GM06990 (cell line): ENCODE measurements around the gene CASZ1.

Source experiments
- DNase-seq: peaks from one replicate; pipeline ENCODE4 v3.0.0-alpha.2; 2011; ENCODE audit not compliant: insufficient read length; ENCODE audit errors: extremely low read depth
- H3K27me3 ChIP-seq: replicated peaks from 2 replicates; pipeline ENCODE4 v1.6.0; 2011; ENCODE audit warnings: low read length; ENCODE audit not compliant: control insufficient read depth, insufficient read depth
- H3K36me3 ChIP-seq: 2 replicates; pipeline ENCODE4 v1.5.1; 2011; ENCODE audit warnings: low read length; ENCODE audit not compliant: control insufficient read depth, insufficient read depth
- H3K4me3 ChIP-seq: replicated peaks from 2 replicates; pipeline ENCODE4 v1.5.1; 2011; ENCODE audit warnings: low read depth, mild to moderate bottlenecking, control low read depth, low read length
- CTCF ChIP-seq: IDR thresholded peaks from 2 replicates; pipeline ENCODE4 v1.5.1; 2011; ENCODE audit warnings: low read length, control low read depth, mild to moderate bottlenecking, inconsistent platforms; ENCODE audit not compliant: insufficient read depth, poor library complexity, severe bottlenecking

Gene CASZ1

DNA sequence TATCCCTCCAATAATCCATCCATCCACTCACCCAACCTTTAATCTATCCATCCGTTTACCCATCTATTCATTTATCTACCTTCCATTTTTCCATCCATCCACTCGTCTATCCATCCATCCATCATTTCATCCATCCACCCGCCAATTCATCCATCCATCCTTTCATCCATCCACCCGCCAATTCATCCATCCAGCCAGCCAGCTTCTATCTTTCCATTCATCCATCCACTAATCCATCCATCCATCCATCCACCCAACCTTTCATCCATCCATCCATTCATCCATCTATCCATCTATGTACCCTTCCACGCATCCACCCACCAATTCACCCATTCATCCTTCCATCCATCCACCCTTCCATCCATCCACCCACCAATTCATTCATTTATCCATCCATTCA lies 10.5 kb upstream of the CASZ1 start:
- Histone ChIP-seq H3K36me3 (no peaks in the 10 kb centered on the region), H3K27me3 (no peaks in the 10 kb centered on the region; the same call in 1 of the 2 replicates), H3K4me3 (no peak overlapping the region)
- no peak for TF ChIP-seq CTCF
- no peak for DNase-seq

GRCh38 chr1:10803971-10804820 lies 7.8 kb upstream of the CASZ1 start:
- no peaks in the 10 kb centered on the region for H3K36me3 ChIP-seq
- H3K27me3 ChIP-seq, result no peaks in the 10 kb centered on the region; the same call in none of the 2 replicates

DNA sequence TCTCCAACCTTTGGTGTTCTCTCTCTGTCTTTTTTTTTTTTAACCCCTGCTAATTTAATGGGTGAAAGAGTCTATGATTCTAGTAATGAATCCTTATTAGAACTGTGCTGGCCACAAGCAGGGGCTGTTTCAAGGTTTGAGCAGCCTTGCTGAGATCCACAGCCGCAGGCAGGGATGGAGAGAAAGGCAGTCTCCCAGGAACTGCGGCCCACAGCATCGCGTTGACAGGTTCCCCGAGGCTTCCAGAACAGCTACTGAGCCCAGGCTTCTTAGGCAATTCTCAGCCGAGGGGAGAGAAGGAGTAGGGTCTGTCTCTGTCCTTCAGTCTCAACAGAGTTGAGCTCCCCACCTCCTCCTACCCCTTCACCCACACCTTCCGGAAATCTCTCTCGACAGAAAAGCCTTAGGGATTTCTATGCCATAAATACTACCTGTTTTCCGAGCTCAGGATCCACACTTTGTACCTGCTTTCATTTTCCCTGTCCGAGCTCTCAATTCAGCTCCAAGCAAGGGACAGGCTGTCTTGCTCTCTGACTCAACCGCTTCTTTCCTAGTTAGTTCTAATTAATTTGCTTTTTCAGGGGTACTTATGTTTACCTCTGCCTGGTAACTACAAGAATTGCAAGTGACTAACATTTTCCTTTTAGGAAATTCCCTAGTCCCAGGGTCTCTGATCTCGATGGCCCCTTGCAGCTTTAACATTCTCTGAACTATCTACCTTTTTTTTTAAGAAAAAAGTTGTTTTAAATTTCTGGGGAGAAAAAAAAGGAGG lies 6.7 kb upstream of the CASZ1 start:
- Histone ChIP-seq H3K4me3 (no peak overlapping the region), H3K36me3 (no peaks in the 10 kb centered on the region), H3K27me3 (no peaks in the 10 kb centered on the region; the same call in none of the 2 replicates)
- no peak for TF ChIP-seq CTCF
- DNase-seq, result no peak

More at GRCh38 chr1:10803971-10804820, 7.8 kb upstream of the CASZ1 start:
- no peak for TF ChIP-seq CTCF
- no peak for DNase-seq
- no peak overlapping the region for H3K4me3 ChIP-seq

GRCh38 chr1:10800778-10801177 lies 4.3 kb upstream of the CASZ1 start:
- H3K27me3 ChIP-seq, result no peaks in the 10 kb centered on the region; the same call in none of the 2 replicates
- no peak for DNase-seq
- H3K4me3 ChIP-seq, result no peak overlapping the region
- no peak for TF ChIP-seq CTCF
- no peaks in the 10 kb centered on the region for H3K36me3 ChIP-seq

- H3K27me3 ChIP-seq, result no peaks in the 10 kb centered on the region; the same call in none of the 2 replicates
- H3K36me3 ChIP-seq, result no peaks in the 10 kb centered on the region
- no peak overlapping the region for H3K4me3 ChIP-seq
- TF ChIP-seq CTCF, result no peak
- DNase-seq, result no peak
Measured at GRCh38 chr1:10799726-10800125, 3.3 kb upstream of the CASZ1 start.
